Ovary (tissue), 9 donors: ENCODE results near the gene MUCL3. TPM values are rescaled to one million over a fixed set of nuclear protein-coding genes. Genes with fewer than 3 reads are reported as not detected.

Experiments used
- DNase-seq, 5 donors: peaks; one replicate each; pipeline ENCODE4 v3.0.0-alpha.2; 2019 to 2020
- H3K27ac ChIP-seq, 2 donors: fragments of 200-600 bp; one replicate each; pipeline versions ENCODE4 v1.5.1 to v1.8.0; 2019 to 2022
- H3K27me3 ChIP-seq: fragments of 200-600 bp; one replicate; pipeline ENCODE4 v1.8.0; 2022
- H3K36me3 ChIP-seq: fragments of 200-600 bp; sonication (generic); one replicate; pipeline ENCODE4 v1.5.1; 2019
- H3K4me1 ChIP-seq: one replicate; pipeline ENCODE4 v1.8.1; 2013; ENCODE audit warnings: mild to moderate bottlenecking, moderate library complexity; ENCODE audit not compliant: insufficient read depth
- H3K4me3 ChIP-seq: fragments of 200-600 bp; sonication (generic); one replicate; pipeline ENCODE4 v1.5.1; 2017
- H3K9me3 ChIP-seq, 2 donors: fragments of 200-600 bp in 1 of 2; sonication (generic) in 1 of 2; one replicate each; pipeline versions ENCODE4 v1.5.1 to v1.8.1; 2013 to 2019; ENCODE audit warnings: mild to moderate bottlenecking in 1 of 2, moderate library complexity in 1 of 2
- EP300 ChIP-seq: sonication (generic); formaldehyde crosslinking; IDR thresholded peaks from one replicate; pipeline ENCODE4 v1.6.1; 2017; ENCODE audit warnings: antibody characterized with exemption
- POLR2A ChIP-seq: fragments of 450-650 bp; IDR thresholded peaks from one replicate; pipeline ENCODE4 v1.6.1; 2017; ENCODE audit warnings: antibody characterized with exemption, mild to moderate bottlenecking, moderate library complexity
- WGBS, 3 donors: extraction: QIAGEN DNeasy Blood & Tissue Kit in 1 of 3; methylation state at CpG; one replicate each; pipeline versions ENCODE4 v1.1.5 to v1.1.7; 2013 to 2017; 5-methylcytosine and 5-hydroxymethylcytosine counted together
- intact Hi-C, 4 donors: fragments of 100-400 bp; cut with DNase I; formaldehyde crosslinking; loops; one replicate each; pipeline versions ENCODE4 v1.11.0 to v1.15.1; 2022 to 2023
- polyA plus RNA-seq, 2 donors: library from polyadenylated mRNA; stranded (reverse); fragments of 200-250 nt in 1 of 2; fragments of 350-450 nt in 1 of 2; fragmentation: Illumina TruSeq in 1 of 2; extraction: RNeasy Lipid Tissue Mini Kit (QIAGEN cat#74804) in 1 of 2; gene quantifications; one replicate each; pipeline ENCODE4 v1.2.3, GENCODE V29; 2013 to 2014
- total RNA-seq, 7 donors: library from RNA; depleted of rRNA in 2 of 7; stranded (reverse); fragments of >200 nt in 2 of 7; fragmentation: NEBNext Ultra II Directional in 3 of 7; extraction: Animal tissue kit (Norgen Biotek cat#: 25700) in 3 of 7; gene quantifications; one replicate each; pipeline versions ENCODE4 v1.1.0 to v1.2.4, GENCODE V29; 2016 to 2023
- TF ChIP-seq, protein P1 (sequence below), 3 donors: fragments of 450-650 bp in 2 of 3; fragments of 200-600 bp in 1 of 3; IDR thresholded peaks; one replicate each; pipeline versions ENCODE4 v1.5.1 to v1.8.0; 2016 to 2022; ENCODE audit warnings: antibody characterized with exemption in 3 of 3, mild to moderate bottlenecking in 1 of 3
- donor health status: DM: no; HTN: no; CAD: no; lungs with moderate emphysema.
- donor health status: DM: no; HTN: no; CAD: no.
- donor health status: Bipolar disorder and iron deficiency.
- donor health status: DM: yes; HTN: yes; CAD: no.
- donor health status: DM: no; HTN: no; CAD: no.
- donor health status: DM: yes; HTN: yes; CAD: no.

Gene MUCL3
- total and polyA plus RNA-seq, 9 donors, result under 0.01 TPM; not detected in 8

DNA sequence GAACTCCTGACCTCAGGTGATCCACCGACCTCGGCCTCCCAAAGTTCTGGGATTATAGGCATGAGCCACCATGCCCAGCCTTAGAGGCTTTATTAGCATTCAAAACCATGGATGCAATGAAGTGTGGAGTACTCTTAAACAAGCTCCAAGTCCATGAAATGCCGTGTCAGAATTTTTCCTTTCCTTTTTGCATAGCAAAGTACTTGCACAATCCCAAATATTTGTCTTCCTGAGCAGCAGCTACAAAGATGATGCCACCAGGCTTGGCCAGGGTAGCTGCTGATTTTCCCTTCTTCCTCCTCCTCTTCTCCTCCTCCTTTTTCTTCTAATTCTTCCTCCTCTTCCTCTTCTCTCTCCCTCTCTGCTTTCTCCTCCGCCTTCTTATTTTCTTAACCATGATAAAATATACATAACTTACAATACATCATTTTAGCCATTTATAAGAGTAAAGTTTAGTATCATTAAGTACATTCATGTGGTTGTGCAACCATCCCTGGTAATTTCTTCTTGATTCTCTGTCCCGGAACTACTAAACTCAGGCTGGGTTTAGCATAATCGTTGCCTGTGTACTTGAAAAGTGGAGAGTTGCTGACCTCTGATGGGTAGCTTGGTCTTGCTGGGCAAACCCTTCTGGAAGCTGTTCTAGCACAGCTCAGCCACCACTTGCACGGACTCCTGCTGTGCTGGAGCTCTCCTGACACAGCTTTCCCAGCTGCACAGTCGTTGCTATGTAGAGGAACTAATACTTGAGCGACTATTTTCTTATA, 20.3 kb downstream of the MUCL3 start:
- DNase-seq, result no peak
- intact Hi-C loops, result no loop called here
- Histone ChIP-seq H3K9me3 (no peaks in the 10 kb centered on the region), H3K36me3 (no peaks in the 10 kb centered on the region), H3K4me1 (no peaks in the 10 kb centered on the region), H3K27me3 (no peaks in the 10 kb centered on the region), H3K27ac (no peak overlapping the region), H3K4me3 (no peak overlapping the region)
- no peak for TF ChIP-seq POLR2A
- TF ChIP-seq, protein P1, sequence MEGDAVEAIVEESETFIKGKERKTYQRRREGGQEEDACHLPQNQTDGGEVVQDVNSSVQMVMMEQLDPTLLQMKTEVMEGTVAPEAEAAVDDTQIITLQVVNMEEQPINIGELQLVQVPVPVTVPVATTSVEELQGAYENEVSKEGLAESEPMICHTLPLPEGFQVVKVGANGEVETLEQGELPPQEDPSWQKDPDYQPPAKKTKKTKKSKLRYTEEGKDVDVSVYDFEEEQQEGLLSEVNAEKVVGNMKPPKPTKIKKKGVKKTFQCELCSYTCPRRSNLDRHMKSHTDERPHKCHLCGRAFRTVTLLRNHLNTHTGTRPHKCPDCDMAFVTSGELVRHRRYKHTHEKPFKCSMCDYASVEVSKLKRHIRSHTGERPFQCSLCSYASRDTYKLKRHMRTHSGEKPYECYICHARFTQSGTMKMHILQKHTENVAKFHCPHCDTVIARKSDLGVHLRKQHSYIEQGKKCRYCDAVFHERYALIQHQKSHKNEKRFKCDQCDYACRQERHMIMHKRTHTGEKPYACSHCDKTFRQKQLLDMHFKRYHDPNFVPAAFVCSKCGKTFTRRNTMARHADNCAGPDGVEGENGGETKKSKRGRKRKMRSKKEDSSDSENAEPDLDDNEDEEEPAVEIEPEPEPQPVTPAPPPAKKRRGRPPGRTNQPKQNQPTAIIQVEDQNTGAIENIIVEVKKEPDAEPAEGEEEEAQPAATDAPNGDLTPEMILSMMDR (IDR thresholded peaks at IDR 0.05), result no peak
- TF ChIP-seq EP300, result no peak
- WGBS, 3 donors, result 65 to 71% (median 67%) methylated on average over 9 of the region's 9 CpGs

DNA sequence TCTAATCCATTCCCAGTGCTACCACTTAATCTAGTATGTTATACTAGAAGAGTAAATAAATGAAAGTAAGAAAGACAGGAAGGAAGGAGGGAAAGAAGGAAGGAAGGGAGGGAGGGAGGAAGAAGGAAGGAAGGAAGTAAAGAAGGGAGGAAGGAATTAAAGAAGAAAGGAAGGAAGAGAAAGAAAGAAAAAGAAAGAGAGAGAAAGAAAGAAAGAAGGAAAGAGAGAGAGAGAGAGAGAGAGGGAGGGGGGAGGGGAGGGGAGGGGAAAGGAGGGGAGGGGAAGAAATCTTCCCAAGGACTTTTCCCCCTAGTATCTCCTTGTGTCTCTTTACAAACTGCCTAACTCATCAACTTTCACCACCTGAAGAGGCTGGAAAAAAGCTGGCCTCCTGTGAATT, 21.9 kb downstream of the MUCL3 start:
- TF ChIP-seq, protein P1 (IDR thresholded peaks at IDR 0.05), result no peak
- TF ChIP-seq EP300, result no peak
- TF ChIP-seq POLR2A, result no peak
- no peaks in the 10 kb centered on the region for H3K9me3 ChIP-seq
- H3K4me3 ChIP-seq, result no peak overlapping the region
- no peaks in the 10 kb centered on the region for H3K4me1 ChIP-seq
- no peaks in the 10 kb centered on the region for H3K27me3 ChIP-seq
- DNase-seq, result no peak
- no peaks in the 10 kb centered on the region for H3K36me3 ChIP-seq
- no peak overlapping the region for H3K27ac ChIP-seq
- intact Hi-C loops, result no loop called here

DNA sequence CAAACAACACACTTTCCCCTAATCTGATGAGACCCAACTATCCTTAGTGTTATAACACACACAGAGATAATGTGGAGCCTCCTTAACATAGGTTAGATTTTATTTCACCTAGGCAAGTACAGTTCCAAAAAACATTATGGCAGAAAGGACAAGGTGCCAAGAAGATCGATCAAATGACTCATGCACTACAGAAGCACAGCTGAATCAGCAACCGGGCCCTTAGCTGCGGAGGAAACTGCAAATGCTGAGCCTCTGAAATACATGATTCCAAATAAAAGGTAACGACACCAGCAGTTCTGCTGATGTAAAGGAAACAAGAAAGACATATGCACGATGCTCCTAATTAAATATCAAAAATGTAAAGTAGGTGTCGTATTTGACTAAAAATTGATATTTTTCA, 22.9 kb downstream of the MUCL3 start:
- no peak overlapping the region for H3K4me3 ChIP-seq
- H3K36me3 ChIP-seq, result no peaks in the 10 kb centered on the region
- no peaks in the 10 kb centered on the region for H3K27me3 ChIP-seq
- intact Hi-C loops, result no loop called here
- no peak for DNase-seq
- H3K9me3 ChIP-seq, result no peaks in the 10 kb centered on the region
- 68 to 72% (median 71%) methylated on average over 6 of the region's 6 CpGs for WGBS, 3 donors
- no peaks in the 10 kb centered on the region for H3K4me1 ChIP-seq
- no peak overlapping the region for H3K27ac ChIP-seq
- TF ChIP-seq, protein P1 (IDR thresholded peaks at IDR 0.05), result no peak
- TF ChIP-seq POLR2A, result no peak
- no peak for TF ChIP-seq EP300

DNA sequence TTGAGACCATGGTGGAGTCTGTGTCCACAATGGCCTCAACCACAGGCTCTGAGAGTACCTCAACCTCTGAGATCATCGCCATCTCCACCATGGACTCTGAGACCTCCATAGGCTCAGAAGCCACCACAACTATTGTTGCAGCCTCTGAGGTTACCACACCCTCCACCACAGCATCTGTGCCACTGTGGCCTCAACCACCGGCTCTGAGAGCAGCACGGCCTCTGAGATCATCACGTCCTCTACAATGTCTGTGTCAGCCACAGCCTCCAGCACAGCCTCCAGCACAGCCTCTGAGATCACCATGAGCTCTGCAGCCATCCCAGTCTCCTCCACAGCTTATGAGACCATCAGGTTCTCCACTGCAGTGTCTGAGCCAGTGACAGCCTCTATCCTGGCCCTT, 23.3 kb downstream of the MUCL3 start:
- WGBS, 3 donors, result 72 to 95% (median 92%) methylated on average over 4 of the region's 4 CpGs
- no peak for TF ChIP-seq POLR2A
- TF ChIP-seq, protein P1 (IDR thresholded peaks at IDR 0.05), result no peak
- no peak for TF ChIP-seq EP300
- no peak for DNase-seq
- Histone ChIP-seq H3K9me3 (no peaks in the 10 kb centered on the region), H3K36me3 (no peaks in the 10 kb centered on the region), H3K4me1 (no peaks in the 10 kb centered on the region), H3K4me3 (no peak overlapping the region), H3K27ac (no peak overlapping the region), H3K27me3 (no peaks in the 10 kb centered on the region)
- intact Hi-C loops, result no loop called here
